GM18867 (cell line): Measurements from ENCODE around the gene CD82.
"Not testable (repeated sequence)": the region's sequence is repeated elsewhere in the genome, so short reads cannot be mapped to it uniquely, and the experiment has no call there.

Experiments
- ATAC-seq: cut with Tn5 transposase; IDR thresholded peaks from one replicate; pipeline ENCODE4 v1.9.1; 2021; ENCODE audit warnings: mild to moderate bottlenecking, moderate library complexity; ENCODE audit not compliant: unreplicated experiment

CD82 gene

DNA sequence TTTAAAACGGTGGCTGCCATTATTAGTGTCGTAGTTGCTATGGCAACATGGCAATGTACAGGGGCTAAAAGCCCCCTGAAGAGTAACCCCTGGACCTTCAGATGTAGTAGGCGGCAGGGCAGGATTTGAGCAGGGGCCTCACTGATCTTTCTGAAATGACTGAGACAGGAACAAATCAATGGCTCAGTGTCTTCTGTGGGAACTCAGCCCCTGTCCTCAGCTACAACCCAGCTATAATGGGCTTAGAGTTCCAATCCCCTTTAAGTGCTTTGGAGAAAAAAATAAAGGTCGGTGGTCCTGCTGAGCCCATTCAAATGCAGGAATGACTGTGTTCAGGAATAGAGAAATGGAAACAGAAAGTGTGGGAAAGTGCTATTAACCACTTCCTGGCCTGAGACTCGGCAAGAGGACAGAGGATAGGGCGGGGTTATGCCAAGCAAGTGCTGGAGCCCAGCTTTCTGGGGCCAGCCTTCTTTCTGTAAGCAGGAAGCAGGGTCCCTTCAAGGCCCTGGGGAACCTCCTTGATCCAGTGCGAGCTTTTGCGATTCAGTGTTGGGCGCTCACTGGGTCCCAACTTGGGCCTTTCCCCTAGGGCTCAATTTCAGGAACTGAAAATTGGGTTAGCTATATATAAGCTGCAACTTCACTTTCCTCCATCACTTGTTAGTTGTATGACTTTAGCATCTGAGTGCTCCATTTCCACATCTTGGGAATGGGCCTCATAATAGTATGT lies 6.1 kb upstream of the CD82 start:
- peak; percentile 69 for ATAC-seq

- ATAC-seq: not testable (repeated sequence)
Observed at GRCh38 chr11:44559940-44560300, 5.5 kb upstream of the CD82 start.

DNA sequence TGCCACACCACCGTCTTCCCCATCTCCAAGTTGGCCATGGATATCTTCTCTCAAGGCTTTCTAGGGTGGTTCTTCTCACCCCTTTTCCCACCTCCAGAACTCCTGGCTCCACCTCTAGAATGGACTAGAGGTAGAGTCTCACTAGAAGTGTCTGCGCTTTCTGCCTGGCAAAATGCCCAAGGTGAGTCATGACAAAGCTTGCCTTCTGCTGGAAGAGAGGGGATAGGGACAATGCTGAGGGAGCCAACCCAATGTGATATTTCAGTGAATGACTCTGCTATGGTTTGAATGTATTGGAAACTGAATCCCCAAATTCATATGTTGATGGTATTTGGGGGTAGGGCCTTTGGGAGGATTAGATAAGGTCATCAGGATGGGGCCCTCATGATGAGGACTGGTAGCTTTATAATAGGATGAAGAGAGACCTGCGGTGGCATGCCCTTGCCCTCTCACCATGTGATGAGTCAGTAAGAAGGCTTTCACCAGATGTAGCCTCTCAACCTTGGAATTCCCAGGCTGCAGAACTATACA lies 4.1 kb upstream of the CD82 start:
- no peak for ATAC-seq

DNA sequence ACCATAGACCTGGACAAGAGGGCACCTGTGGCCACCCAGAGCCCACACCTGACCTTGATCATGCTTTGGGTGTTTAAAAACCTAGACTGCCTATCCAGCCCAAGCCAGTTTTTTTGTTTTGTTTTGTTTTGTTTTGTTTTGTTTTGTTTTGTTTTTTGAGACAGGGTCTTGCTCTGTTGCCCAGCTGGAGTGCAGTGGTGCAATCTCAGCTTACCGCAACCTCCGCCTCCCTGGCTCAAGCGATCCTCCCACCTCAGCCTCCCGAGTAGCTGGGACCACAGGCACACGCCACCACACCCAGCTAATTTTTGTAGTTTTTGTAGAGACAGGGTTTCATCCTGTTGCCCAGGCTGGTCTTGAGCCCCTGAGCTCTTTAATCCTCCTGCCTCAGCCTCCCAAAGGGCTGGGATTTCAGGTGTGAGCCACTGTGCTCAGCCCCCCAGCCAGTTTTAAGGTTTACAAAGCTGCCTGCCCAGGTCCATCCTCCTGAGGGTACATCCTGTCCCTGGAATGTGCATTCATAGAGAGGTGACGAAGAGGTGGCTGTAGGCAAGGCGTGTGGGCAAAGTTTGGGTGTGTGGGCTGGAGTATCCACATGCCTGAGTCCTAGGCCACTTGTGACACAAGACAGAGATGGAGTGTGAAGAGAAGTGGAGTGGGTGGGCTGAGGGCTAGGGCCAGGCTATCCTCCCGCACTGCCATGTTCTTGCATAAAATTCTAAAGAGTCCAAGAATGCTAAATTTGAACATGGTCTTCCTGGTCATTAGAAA lies 3.3 kb upstream of the CD82 start:
- no peak for ATAC-seq

GRCh38 chr11:44562845-44563460 lies 2.5 kb upstream of the CD82 start:
- no peak for ATAC-seq

DNA sequence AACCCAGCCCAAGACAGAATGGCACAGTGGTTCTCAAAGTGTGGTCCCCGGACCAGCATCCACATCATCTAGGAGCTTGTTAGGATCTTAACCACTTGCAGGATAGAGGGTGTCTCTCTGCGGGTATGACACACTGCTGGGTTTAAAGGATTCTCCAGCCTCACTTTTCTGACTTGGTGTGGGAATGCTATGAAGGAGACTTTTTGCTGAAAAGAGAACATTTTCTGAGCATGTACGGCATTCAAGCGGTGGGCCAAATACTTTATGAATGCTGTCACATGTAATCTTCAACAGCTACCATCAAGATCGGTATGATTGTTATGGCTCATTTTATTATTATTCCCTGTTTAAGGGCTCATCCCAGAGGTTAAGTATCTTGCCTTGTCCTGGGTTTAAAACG lies 1.8 kb upstream of the CD82 start:
- no peak for ATAC-seq

GRCh38 chr11:44564166-44564565 lies 1.3 kb upstream of the CD82 start:
- no peak for ATAC-seq

DNA sequence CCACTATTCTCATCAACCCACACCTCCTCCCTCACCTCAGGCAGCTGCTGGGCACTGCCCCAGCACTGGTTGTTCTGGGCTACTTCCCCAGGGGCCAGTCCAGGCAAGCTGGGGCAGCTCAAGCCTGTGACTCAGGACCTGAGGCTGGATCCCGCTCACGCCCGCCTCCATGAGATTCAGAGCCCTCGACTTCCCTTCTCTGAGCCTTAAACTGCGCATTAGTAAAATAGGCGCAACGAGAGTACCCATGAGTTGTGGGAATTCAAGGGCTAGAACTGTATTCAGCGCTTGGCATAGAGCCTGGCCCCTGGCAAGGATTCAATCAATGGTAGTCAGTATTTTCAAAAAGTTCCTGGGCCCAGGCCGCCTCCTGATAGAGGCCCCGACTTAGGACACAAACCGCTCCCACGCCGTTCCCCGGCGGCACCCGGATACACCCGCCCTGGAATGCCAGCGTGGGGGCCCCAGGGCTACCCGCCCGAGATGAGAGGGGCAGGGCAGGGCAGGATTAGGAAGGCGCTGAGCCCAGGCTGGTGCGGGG lies 723 bp upstream of the CD82 start:
- ATAC-seq: no peak

DNA sequence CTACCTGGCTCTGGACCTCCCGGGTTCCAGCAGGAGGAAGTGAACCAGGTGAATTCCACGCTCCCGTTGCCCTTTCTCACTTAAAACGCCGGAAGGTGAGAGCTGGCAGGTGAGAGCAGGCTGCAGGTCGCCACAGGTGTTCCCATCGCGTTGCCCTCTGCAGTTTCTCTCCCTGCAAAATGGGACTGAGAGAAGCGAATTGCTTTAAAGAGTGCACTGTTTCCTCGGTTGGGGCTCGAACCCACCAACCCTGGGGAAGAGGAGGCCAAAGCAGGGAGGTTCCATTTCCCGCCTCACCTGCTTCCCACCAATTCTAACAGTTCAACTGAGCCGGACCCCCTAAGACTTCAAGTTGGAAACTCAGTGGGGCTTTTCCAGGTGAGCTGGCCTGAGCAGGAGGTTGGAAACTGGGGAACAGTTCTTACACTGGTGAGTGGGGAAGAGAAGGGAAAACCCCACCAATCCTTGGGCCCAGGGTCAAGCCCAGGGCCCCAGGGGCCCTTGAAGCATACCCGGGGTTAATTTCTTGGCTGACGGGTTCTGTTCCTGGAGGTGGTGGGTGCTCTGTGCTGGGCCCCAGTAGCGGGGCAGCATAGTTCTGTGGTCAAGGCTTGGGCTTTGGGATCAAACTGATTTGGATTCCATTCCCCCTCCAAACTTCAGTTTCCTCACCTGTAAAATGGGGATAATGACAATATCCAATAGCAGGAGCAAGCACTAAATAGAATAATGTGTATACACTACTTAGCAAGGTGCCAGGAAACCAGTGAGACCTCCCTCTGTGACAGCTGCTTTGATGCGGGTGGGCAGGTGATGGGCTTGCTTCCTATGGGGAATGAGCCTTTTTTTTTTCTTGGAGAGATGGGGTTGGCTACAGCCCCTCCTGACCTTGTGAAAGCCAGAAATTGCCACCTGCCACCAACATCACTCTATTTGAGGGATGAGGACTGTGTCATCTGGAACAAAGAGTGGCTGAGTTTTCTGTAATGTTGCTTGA lies 788 bp downstream of the CD82 start:
- no peak for ATAC-seq

DNA sequence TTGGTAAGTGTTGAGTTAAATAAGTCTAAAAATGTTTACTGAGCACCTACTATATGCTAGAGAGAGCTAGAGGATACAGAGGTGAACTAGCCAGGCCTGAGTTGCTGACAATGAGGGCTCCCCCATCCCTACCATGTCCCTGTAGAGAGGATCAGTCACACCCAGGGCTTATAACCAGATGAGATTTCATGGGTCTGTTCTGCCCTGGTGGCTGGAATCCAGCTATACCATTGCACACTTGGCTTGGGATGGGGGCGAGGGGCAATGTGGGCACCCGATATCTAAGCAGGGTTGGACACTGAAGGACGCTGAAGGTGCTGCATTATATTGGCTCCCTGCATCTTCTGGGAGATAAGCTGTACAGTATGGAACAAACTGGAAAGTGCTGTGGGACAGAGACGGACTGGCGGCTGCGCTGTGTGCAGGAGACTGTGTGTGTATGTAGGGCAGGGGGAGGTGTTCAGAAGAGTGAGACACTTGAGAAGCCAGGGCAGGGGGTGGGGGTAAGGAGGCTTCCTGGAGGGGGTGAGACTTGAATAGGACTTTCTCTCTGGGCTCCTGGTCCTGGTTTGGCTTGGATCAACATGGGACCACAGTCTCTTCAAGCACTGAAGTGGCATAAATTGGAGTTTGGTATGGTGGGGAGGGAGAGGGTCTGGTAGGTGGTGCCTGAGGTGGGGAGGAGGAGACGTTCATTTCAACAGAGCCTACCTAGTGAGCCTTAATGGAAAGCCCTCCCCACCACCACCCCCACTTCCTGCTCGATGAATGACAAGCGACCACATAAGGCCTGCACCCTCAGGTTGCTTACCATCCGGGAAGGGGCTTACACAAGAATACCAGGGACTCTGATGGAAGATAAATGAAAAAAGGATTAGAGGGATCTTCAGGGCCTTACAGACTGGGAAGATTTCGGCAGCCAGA lies 1.8 kb downstream of the CD82 start:
- ATAC-seq: no peak

DNA sequence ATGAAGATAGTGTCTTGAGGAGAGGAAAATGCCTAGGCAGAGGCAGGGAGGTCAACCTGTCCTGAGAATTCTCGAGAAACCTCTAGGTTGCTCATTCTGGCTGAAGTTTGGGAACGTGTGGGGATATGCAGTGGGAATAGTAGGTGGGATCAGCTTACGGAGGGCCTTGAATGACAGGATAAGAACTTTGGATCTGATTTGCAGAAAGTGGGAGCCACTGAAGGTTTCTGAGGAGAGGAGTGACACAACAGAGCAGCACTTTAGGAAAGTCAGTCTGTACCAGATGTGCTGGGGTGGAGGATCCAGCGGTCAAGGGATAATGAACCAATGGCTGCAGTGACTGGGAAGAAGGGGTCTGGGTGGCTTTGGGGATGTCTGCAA lies 2.4 kb downstream of the CD82 start:
- no peak for ATAC-seq

DNA sequence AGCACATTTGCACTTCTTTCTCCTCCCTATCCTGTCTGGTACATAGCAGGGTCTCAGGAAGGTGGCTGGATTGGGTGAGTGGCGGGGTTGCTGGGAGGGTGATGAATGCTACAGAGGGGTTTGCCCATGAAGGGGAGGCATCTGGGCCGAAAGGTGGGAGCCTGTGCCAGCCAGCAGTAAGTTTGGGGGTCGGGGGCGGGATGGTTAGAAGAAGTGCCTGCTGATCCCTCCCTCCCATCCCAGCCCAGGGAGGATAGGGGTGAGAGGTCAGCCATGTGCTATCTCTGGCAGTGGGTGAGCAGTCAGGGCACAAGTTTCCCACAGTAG lies 2.8 kb downstream of the CD82 start:
- no peak for ATAC-seq

- peak; percentile 40 for ATAC-seq
Observed at GRCh38 chr11:44568658-44569473, 3.4 kb downstream of the CD82 start.

DNA sequence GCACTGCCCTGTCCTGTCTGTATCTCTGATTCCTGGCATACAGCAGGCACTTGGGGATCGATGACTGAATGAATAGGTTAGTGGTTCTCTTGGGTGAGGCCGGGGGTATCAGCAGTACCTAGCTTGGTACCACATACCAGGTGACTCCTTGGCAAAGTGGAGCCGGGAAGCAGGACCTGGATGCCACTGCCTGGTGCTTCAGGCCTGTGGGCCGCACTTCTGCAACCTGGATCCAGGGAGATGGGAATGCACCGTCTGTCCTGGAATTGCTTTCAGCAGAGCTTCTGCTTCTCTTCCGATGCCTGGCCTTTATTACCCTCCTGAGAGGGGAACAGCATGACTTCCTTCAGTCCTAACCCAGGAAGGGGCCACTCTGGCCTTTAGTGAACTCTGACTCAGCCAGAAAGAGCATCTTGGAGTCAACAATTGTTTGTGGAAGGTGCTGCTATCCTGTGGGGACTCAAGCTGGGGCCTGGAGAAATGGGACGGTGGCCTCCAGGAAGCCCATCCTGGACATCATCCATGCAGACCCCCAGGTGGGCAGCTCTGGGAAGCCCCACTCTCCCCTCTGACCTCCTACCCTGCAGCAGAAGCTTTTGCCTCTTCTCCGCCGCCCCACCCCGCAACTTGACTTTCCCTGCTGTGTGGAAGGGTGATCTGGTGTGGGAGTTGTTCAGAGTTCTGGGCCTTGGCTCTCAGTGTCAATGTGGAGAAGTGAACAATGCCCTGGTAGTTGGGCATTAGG lies 5.1 kb downstream of the CD82 start:
- ATAC-seq: no peak

GRCh38 chr11:44571871-44572270 lies 6.4 kb downstream of the CD82 start:
- no peak for ATAC-seq

- no peak for ATAC-seq
Observed at GRCh38 chr11:44572436-44572835, 7.0 kb downstream of the CD82 start.

DNA sequence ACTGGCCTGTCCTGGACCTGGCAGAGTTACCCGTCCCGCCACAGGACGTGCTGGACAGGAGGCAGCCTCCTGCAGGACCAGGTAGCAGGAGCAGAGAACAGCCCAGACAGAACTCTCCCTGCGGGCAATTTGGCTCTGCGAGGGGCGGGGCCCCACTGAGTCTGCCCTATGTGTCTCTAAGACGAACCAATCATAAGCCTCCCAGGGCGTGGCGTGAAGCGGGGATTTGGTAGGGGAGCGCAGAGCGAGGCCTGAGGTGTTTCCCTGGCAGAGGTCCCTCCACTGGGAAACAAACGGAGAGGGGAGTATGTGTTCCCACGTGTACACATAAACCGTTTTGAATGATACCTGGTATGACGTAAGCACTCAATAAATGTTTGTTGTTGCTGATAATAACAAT lies 7.4 kb downstream of the CD82 start:
- no peak for ATAC-seq

- ATAC-seq: no peak
Observed at GRCh38 chr11:44573333-44573732, 7.9 kb downstream of the CD82 start.
